ENCODE data around the gene SLC9A8. TPM values are rescaled to one million over a fixed set of nuclear protein-coding genes. Genes with fewer than 3 reads are reported as not detected.

The SLC9A8 gene
- total RNA-seq, 1 experiment from 2014 or later = 10.2 TPM

DNA sequence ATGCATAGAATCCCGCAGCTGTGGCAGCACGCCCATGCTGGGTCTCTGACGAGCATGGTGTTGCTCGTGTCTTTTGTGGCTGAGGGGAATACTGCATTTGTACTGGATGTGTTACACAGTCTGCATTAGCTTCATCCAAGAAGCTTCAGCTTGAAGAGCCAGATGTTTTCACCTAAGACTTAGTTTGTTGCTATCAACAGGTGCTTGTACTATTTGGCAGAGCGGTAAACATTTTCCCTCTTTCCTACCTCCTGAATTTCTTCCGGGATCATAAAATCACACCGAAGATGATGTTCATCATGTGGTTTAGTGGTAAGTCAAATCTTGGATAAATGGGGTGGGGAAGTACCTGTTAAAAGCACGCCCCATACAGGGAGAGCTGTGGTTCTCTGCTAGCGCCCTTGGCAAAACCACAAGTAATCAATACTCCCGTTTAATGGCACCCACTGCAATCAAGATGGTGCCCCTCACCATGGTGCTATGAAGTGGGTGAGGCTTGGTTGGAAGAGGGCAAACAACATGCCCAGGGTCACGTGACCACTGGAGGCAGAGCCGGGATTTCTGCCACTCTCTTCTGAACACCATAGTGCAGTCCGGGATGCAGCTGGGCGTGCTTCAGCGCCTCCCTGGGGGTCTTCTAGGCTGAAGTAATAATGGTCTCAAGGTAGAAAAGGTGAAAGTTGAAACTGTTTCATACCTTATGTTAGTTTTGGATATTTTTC is 68.3 kb downstream of the SLC9A8 start:
- no peaks in the 10 kb centered on the region for H3K9me3 ChIP-seq (replicated peaks)
- H3K36me3 ChIP-seq = 0 out of 2 replicates have a peak, but pooled peaks cover 8% of the 10 kb centered on the region
- H3K4me1 ChIP-seq = peaks cover 6% of the 10 kb centered on the region
- DNase-seq = no peak
- no peak overlapping the region for H3K4me3 ChIP-seq
- no peak overlapping the region for H3K27ac ChIP-seq
- no peaks in the 10 kb centered on the region for H3K27me3 ChIP-seq

- Histone ChIP-seq H3K27me3 (no peaks in the 10 kb centered on the region), H3K36me3 (0 out of 2 replicates have a peak, but pooled peaks cover 8% of the 10 kb centered on the region), H3K4me1 (peaks cover 19% of the 10 kb centered on the region), H3K9me3 (replicated peaks) (no peaks in the 10 kb centered on the region), H3K27ac (no peak overlapping the region), H3K4me3 (no peak overlapping the region)
- DNase-seq = no peak
Observed at GRCh38 chr20:49882171-49882970, 69.7 kb downstream of the SLC9A8 start.

DNA sequence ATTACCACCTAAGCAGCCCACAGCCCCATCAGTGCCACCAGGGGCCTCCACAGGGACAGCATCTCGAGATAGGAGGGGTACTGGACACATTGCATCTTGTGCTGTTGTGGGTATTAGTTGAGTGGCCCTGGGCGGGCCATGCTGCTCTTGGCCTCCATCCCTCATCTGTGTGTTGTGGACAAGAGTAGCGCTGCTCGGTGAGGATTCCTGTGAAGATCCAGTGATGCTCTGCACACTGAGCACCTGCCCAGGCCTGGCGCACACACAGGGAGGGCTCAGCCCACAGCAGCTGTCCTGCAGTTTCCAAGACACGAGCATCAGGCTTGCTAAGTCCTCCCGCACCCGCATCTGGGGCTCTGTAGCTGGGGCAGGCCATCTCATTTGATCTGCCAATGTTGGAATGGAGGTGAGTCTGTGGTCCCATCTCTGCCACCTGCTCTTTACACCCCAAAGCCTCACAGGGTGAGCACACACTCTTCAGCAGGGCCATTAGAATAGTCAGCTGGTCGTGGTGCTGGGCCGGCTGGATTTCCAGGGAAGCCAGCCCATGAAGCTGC is 70.7 kb downstream of the SLC9A8 start:
- peak in 1 of 2 experiments; percentile 44 for DNase-seq
- 0 out of 2 replicates have a peak, but pooled peaks cover 8% of the 10 kb centered on the region for H3K36me3 ChIP-seq
- peaks cover 28% of the 10 kb centered on the region for H3K4me1 ChIP-seq
- no peak overlapping the region for H3K4me3 ChIP-seq
- H3K27me3 ChIP-seq = no peaks in the 10 kb centered on the region
- H3K27ac ChIP-seq = no peak overlapping the region
- H3K9me3 ChIP-seq (replicated peaks) = no peaks in the 10 kb centered on the region

- Histone ChIP-seq H3K27me3 (no peaks in the 10 kb centered on the region), H3K27ac (no peak overlapping the region), H3K9me3 (replicated peaks) (no peaks in the 10 kb centered on the region), H3K36me3 (0 out of 2 replicates have a peak, but pooled peaks cover 7% of the 10 kb centered on the region), H3K4me3 (no peak overlapping the region), H3K4me1 (peaks cover 35% of the 10 kb centered on the region)
- no peak for DNase-seq
Observed at GRCh38 chr20:49885558-49886332, 73.1 kb downstream of the SLC9A8 start.

DNA sequence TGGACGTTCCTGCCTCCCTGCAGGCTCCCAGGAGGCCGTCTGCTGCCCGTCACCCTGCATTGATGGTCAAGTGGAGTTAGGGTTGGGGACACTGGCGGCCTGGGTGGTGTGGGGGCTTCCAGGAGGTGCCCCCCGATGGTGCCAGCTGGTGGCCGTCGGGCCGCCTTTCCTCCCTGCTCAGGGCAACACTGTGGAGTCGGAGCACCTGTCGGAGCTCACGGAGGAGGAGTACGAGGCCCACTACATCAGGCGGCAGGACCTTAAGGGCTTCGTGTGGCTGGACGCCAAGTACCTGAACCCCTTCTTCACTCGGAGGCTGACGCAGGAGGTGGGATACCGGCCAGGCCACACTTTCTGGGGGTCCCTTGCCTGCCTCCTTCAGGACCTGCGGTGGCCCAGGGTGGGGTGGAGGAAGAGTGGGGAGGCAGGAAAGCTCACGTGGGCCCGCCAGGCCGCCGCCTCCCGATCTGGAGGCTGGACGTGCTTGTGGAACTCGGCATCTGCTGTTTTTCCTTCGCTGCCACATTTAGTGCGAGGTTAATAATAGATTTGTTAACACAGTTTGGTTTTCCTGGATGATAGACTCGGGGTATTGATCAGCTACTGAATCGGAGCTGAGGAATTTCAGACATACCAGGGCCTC is 74.1 kb downstream of the SLC9A8 start:
- Histone ChIP-seq H3K36me3 (0 out of 2 replicates have a peak, but pooled peaks cover 3% of the 10 kb centered on the region), H3K27ac (peak overlapping the region; percentile 67), H3K27me3 (no peaks in the 10 kb centered on the region), H3K9me3 (replicated peaks) (no peaks in the 10 kb centered on the region), H3K4me3 (no peak overlapping the region), H3K4me1 (peaks cover 37% of the 10 kb centered on the region)
- no peak for DNase-seq

- Histone ChIP-seq H3K4me3 (no peak overlapping the region), H3K36me3 (0 out of 2 replicates have a peak, but pooled peaks cover 3% of the 10 kb centered on the region), H3K27me3 (no peaks in the 10 kb centered on the region), H3K4me1 (peaks cover 37% of the 10 kb centered on the region), H3K27ac (peak overlapping the region; percentile 67), H3K9me3 (replicated peaks) (no peaks in the 10 kb centered on the region)
- DNase-seq = peak; percentile 92 to 95
Observed at GRCh38 chr20:49887251-49888211, 74.9 kb downstream of the SLC9A8 start.

- peak; percentile 79 to 95 for DNase-seq
- no peaks in the 10 kb centered on the region for H3K9me3 ChIP-seq (replicated peaks)
- no peak overlapping the region for H3K4me3 ChIP-seq
- H3K27ac ChIP-seq = peak overlapping the region; percentile 67
- H3K27me3 ChIP-seq = no peaks in the 10 kb centered on the region
- peaks cover 37% of the 10 kb centered on the region for H3K4me1 ChIP-seq
- H3K36me3 ChIP-seq = 0 out of 2 replicates have a peak, but pooled peaks cover 3% of the 10 kb centered on the region
Observed at GRCh38 chr20:49888212-49889000, 75.8 kb downstream of the SLC9A8 start.

- no peaks in the 10 kb centered on the region for H3K36me3 ChIP-seq
- H3K27ac ChIP-seq = peak overlapping the region; percentile 67; the same call in 1 of the 2 replicates
- no peaks in the 10 kb centered on the region for H3K9me3 ChIP-seq (replicated peaks)
- H3K4me3 ChIP-seq = no peak overlapping the region
- DNase-seq = no peak
- H3K27me3 ChIP-seq = no peaks in the 10 kb centered on the region
- H3K4me1 ChIP-seq = peaks cover 36% of the 10 kb centered on the region
Observed at GRCh38 chr20:49889001-49889934, 76.6 kb downstream of the SLC9A8 start.

GRCh38 chr20:49889935-49890333 is 77.3 kb downstream of the SLC9A8 start:
- DNase-seq = no peak
- no peaks in the 10 kb centered on the region for H3K27me3 ChIP-seq
- H3K4me1 ChIP-seq = peaks cover 32% of the 10 kb centered on the region
- no peak overlapping the region for H3K27ac ChIP-seq
- no peaks in the 10 kb centered on the region for H3K9me3 ChIP-seq (replicated peaks)
- no peak overlapping the region for H3K4me3 ChIP-seq
- H3K36me3 ChIP-seq = no peaks in the 10 kb centered on the region

DNA sequence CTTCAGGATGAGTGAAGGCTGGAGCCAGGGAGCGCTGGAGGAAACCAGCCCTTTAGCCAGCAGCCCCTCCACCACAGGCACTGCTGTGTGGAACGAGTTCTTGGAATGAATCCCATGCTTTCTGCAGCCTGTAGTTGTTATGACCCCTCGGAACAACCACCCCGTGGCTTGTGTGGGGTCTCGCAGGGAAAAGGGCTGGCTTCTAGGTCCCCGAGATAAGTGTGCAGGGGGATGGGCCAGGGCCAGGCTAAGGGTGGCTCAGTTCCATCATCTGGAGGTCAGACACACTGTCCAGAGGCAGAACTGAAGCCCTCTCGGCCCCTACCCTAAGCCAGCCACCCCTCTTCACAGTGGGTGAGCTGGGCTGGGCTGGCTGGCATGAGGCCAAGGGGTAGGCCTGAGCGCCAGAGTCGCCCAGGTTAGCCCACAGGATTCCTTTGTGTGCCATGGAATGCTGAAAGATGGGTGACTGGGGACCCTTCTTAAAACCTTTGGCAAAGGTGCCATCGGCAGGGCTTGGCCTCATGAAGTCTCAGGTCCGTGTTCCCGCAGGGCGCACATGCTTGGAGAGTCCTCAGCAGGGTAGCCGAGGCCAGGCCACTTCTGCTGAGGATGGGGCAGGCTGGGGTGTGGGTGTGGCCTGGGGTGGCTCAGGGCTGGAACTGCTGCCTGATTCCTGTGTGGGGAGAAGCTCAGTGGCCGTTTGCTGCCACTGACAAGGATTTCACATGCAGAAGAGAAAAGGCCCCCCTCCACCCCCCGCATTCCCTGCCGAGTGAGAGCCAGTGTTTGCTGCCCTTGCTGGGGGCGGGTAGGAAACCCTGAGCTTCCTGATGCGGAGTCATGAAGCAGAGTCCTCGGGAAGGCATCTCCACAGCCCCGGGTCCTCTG is 78.1 kb downstream of the SLC9A8 start:
- no peaks in the 10 kb centered on the region for H3K9me3 ChIP-seq (replicated peaks)

More for the DNA sequence above, 78.1 kb downstream of the SLC9A8 start:
- Histone ChIP-seq H3K36me3 (no peaks in the 10 kb centered on the region), H3K27me3 (no peaks in the 10 kb centered on the region), H3K4me3 (no peak overlapping the region), H3K27ac (no peak overlapping the region), H3K4me1 (peaks cover 32% of the 10 kb centered on the region)
- peak; percentile 51 to 53 for DNase-seq
